Kidney epithelial cell (primary cell): ENCODE measurements around the gene CCDC154. TPM values are rescaled to one million over a fixed set of nuclear protein-coding genes. Genes with fewer than 3 reads are reported as not detected.

Experiments
- DNase-seq: peaks from one replicate; pipeline ENCODE4 v3.0.0-alpha.2; 2010; ENCODE audit warnings: low read depth
- H3K27me3 ChIP-seq: 2 replicates; pipeline ENCODE4 v1.6.0; 2011; ENCODE audit warnings: low read length; ENCODE audit not compliant: control insufficient read depth, insufficient read depth
- H3K36me3 ChIP-seq: 2 replicates; pipeline ENCODE4 v1.5.1; 2011; ENCODE audit warnings: low read length; ENCODE audit not compliant: control insufficient read depth, insufficient read depth
- H3K4me3 ChIP-seq: 2 replicates; pipeline ENCODE4 v1.5.1; 2011; ENCODE audit warnings: low read depth, mild to moderate bottlenecking, control low read depth, low read length
- CTCF ChIP-seq: IDR thresholded peaks from 2 replicates; pipeline ENCODE4 v1.5.1; 2011; ENCODE audit warnings: mild to moderate bottlenecking, moderate library complexity, low read length, control low read depth, inconsistent platforms; ENCODE audit not compliant: insufficient read depth, poor library complexity, severe bottlenecking
- total RNA-seq: library from RNA; depleted of rRNA; stranded (reverse); fragments of >200 nt; gene quantifications from 2 replicates; pipeline ENCODE4 v1.2.3, GENCODE V29; 2015

CCDC154 gene
- total RNA-seq, 1 donor from 2014 or later: 0.08 TPM

- H3K27me3 ChIP-seq: no peaks in the 10 kb centered on the region
- no peak for DNase-seq
- no peak overlapping the region for H3K4me3 ChIP-seq
- TF ChIP-seq CTCF: no peak
- no peaks in the 10 kb centered on the region for H3K36me3 ChIP-seq
These were observed 43.1 kb downstream of the CCDC154 start for GRCh38 chr16:1401061-1401757.

GRCh38 chr16:1398826-1399581, 45.4 kb downstream of the CCDC154 start:
- TF ChIP-seq CTCF: no peak
- H3K36me3 ChIP-seq: no peaks in the 10 kb centered on the region
- no peak overlapping the region for H3K4me3 ChIP-seq
- no peak for DNase-seq
- no peaks in the 10 kb centered on the region for H3K27me3 ChIP-seq

- DNase-seq: no peak
- no peaks in the 10 kb centered on the region for H3K27me3 ChIP-seq
- H3K36me3 ChIP-seq: no peaks in the 10 kb centered on the region
- no peak for TF ChIP-seq CTCF
- no peak overlapping the region for H3K4me3 ChIP-seq
These were observed 46.0 kb downstream of the CCDC154 start for GRCh38 chr16:1398351-1398750.

- Histone ChIP-seq H3K27me3 (no peaks in the 10 kb centered on the region), H3K36me3 (no peaks in the 10 kb centered on the region), H3K4me3 (no peak overlapping the region)
- TF ChIP-seq CTCF: no peak
- DNase-seq: no peak
These were observed 46.6 kb downstream of the CCDC154 start for GRCh38 chr16:1397779-1398178.

GRCh38 chr16:1395444-1396031, 48.8 kb downstream of the CCDC154 start:
- no peak for DNase-seq
- H3K4me3 ChIP-seq: no peak overlapping the region
- TF ChIP-seq CTCF: no peak
- H3K27me3 ChIP-seq: no peaks in the 10 kb centered on the region
- no peaks in the 10 kb centered on the region for H3K36me3 ChIP-seq
